Esophagus muscularis mucosa (tissue), 3 donors: ENCODE measurements around the gene EBF4.
"Not testable (repeated sequence)": the region's sequence is repeated elsewhere in the genome, so short reads cannot be mapped to it uniquely, and the experiment has no call there.

Experiments
- CTCF ChIP-seq, 3 experiments: fragments of 200-600 bp in 2 of 3; fragments of 450-650 bp in 1 of 3; sonication (generic) in 2 of 3; IDR thresholded peaks; one replicate each; pipeline ENCODE4 v1.5.1; 2017 to 2019; ENCODE audit warnings: antibody characterized with exemption in 3 of 3, mild to moderate bottlenecking in 2 of 3, moderate library complexity in 1 of 3
- POLR2A ChIP-seq: fragments of 450-650 bp; IDR thresholded peaks from one replicate; pipeline ENCODE4 v1.6.1; 2017; ENCODE audit warnings: antibody characterized with exemption, moderate library complexity, mild to moderate bottlenecking, low read depth

GRCh38 chr20:2695984-2696525, 3.5 kb downstream of the EBF4 start:
- TF ChIP-seq POLR2A; CTCF (IDR thresholded peaks at IDR 0.05): not testable (repeated sequence)
